Smooth muscle cell (in vitro differentiated cells): Measurements from ENCODE around the gene SERPINA6. TPM values are rescaled to one million over a fixed set of nuclear protein-coding genes. Genes with fewer than 3 reads are reported as not detected.
"Not testable (repeated sequence)": the region's sequence is repeated elsewhere in the genome, so short reads cannot be mapped to it uniquely, and the experiment has no call there.

Experiments used
- DNase-seq: peaks from one replicate; lab custom pipeline; 2025; ENCODE audit not compliant: unreplicated experiment; lab: John Stamatoyannopoulos, UW
- H2AFZ ChIP-seq: fragments of 200-600 bp; sonication (generic); 2 replicates; pipeline ENCODE4 v1.6.0; 2016; ENCODE audit warnings: antibody characterized with exemption, low read depth, mild to moderate bottlenecking
- H3F3A ChIP-seq: fragments of 200-600 bp; sonication (generic); 2 replicates; pipeline ENCODE4 v1.6.0; 2017; ENCODE audit warnings: antibody characterized with exemption, low read depth
- H3K27ac ChIP-seq: fragments of 200-600 bp; sonication (generic); 2 replicates; pipeline ENCODE4 v1.5.1; 2016; ENCODE audit warnings: low read depth, mild to moderate bottlenecking
- H3K27me3 ChIP-seq: fragments of 200-600 bp; sonication (generic); 2 replicates; pipeline ENCODE4 v1.6.1; 2016; ENCODE audit warnings: low read depth, mild to moderate bottlenecking
- H3K36me3 ChIP-seq: fragments of 200-600 bp; sonication (generic); 2 replicates; pipeline ENCODE4 v1.5.1; 2016; ENCODE audit warnings: low read depth
- H3K4me1 ChIP-seq: fragments of 200-600 bp; sonication (generic); 2 replicates; pipeline ENCODE4 v1.5.1; 2016; ENCODE audit warnings: low read depth
- H3K4me2 ChIP-seq: fragments of 200-600 bp; sonication (generic); 2 replicates; pipeline ENCODE4 v1.6.0; 2016; ENCODE audit warnings: mild to moderate bottlenecking
- H3K4me3 ChIP-seq: fragments of 200-600 bp; sonication (generic); 2 replicates; pipeline ENCODE4 v1.5.1; 2016; ENCODE audit warnings: mild to moderate bottlenecking
- H3K79me2 ChIP-seq: fragments of 200-600 bp; sonication (generic); 2 replicates; pipeline ENCODE4 v1.6.0; 2016; ENCODE audit warnings: low read depth, mild to moderate bottlenecking
- H3K9ac ChIP-seq: fragments of 200-600 bp; sonication (generic); 2 replicates; pipeline ENCODE4 v1.6.0; 2016; ENCODE audit warnings: low read depth
- H3K9me3 ChIP-seq: fragments of 200-600 bp; sonication (generic); replicated peaks from 2 replicates; pipeline ENCODE4 v1.5.1; 2016; ENCODE audit warnings: low read depth
- H4K20me1 ChIP-seq: fragments of 200-600 bp; sonication (generic); 2 replicates; pipeline ENCODE4 v1.6.0; 2016; ENCODE audit warnings: low read depth
- CTCF ChIP-seq: fragments of 200-600 bp; sonication (generic); IDR thresholded peaks from 2 replicates; pipeline ENCODE4 v1.5.1; 2017; ENCODE audit warnings: borderline replicate concordance, mild to moderate bottlenecking, antibody characterized with exemption; ENCODE audit not compliant: insufficient read depth, poor library complexity, severe bottlenecking
- WGBS: methylation state at CpG from one replicate; pipeline ENCODE4 v1.1.7; 2016; ENCODE audit warnings: low lambda C conversion rate; 5-methylcytosine and 5-hydroxymethylcytosine counted together
- polyA plus RNA-seq: library from polyadenylated mRNA; unstranded; fragments of >200 nt; fragmentation: Nextera tagmentation; extraction: Ambion mirVana; gene quantifications from 2 replicates; pipeline ENCODE4 v1.2.1, GENCODE V29; 2016
- total RNA-seq: library from RNA; depleted of rRNA; stranded (reverse); fragments of >200 nt; gene quantifications from 2 replicates; pipeline ENCODE4 v1.2.3, GENCODE V29; 2014

The SERPINA6 gene
- total and polyA plus RNA-seq, 2 experiments from 2014 or later, result not detected

GRCh38 chr14:94346841-94347240 lies 23.7 kb upstream of the SERPINA6 start:
- H3K4me2 ChIP-seq, result no peak overlapping the region
- no peak for DNase-seq
- H3K4me3 ChIP-seq, result no peak overlapping the region
- H3K79me2 ChIP-seq, result no peaks in the 10 kb centered on the region
- no peaks in the 10 kb centered on the region for H3F3A ChIP-seq
- no peaks in the 10 kb centered on the region for H3K36me3 ChIP-seq
- no peaks in the 10 kb centered on the region for H4K20me1 ChIP-seq
- no peaks in the 10 kb centered on the region for H3K27me3 ChIP-seq
- no peaks in the 10 kb centered on the region for H3K9me3 ChIP-seq
- no peak for TF ChIP-seq CTCF
- peak overlapping the region; percentile 6 for H3K9ac ChIP-seq
- H3K4me1 ChIP-seq, result no peaks in the 10 kb centered on the region
- H2AFZ ChIP-seq, result no peak overlapping the region
- H3K27ac ChIP-seq, result peak overlapping the region; percentile 45
- WGBS, result 98% methylated on average over 5 of the region's 5 CpGs

GRCh38 chr14:94346065-94346786 lies 23.1 kb upstream of the SERPINA6 start:
- not testable (repeated sequence) for H3K4me2 ChIP-seq, H4K20me1 ChIP-seq, H3K9me3 ChIP-seq, H3K4me3 ChIP-seq, H3K79me2 ChIP-seq, H3K4me1 ChIP-seq, H3K36me3 ChIP-seq, DNase-seq, H3F3A ChIP-seq, H3K27me3 ChIP-seq, H2AFZ ChIP-seq
- peak overlapping the region; percentile 6 for H3K9ac ChIP-seq
- peak overlapping the region; percentile 45 for H3K27ac ChIP-seq
- 80% methylated on average over 24 of the region's 24 CpGs for WGBS

GRCh38 chr14:94345344-94346064 lies 22.4 kb upstream of the SERPINA6 start:
- DNase-seq, result no peak
- H3K36me3 ChIP-seq, result no peaks in the 10 kb centered on the region
- H4K20me1 ChIP-seq, result no peaks in the 10 kb centered on the region
- no peak overlapping the region for H3K4me3 ChIP-seq
- 78% methylated on average over 12 of the region's 12 CpGs for WGBS
- H2AFZ ChIP-seq, result no peak overlapping the region
- H3K9me3 ChIP-seq, result no peaks in the 10 kb centered on the region
- no peaks in the 10 kb centered on the region for H3K27me3 ChIP-seq
- H3K79me2 ChIP-seq, result no peaks in the 10 kb centered on the region
- no peaks in the 10 kb centered on the region for H3F3A ChIP-seq
- no peaks in the 10 kb centered on the region for H3K4me1 ChIP-seq
- no peak for TF ChIP-seq CTCF
- H3K27ac ChIP-seq, result peak overlapping the region; percentile 65
- no peak overlapping the region for H3K4me2 ChIP-seq
- peak overlapping the region; percentile 38 for H3K9ac ChIP-seq

GRCh38 chr14:94344389-94344788 lies 21.3 kb upstream of the SERPINA6 start:
- Histone ChIP-seq H3K4me1 (no peaks in the 10 kb centered on the region), H3K4me3 (no peak overlapping the region), H3K27me3 (no peaks in the 10 kb centered on the region), H3K9ac (no peak overlapping the region), H2AFZ (no peak overlapping the region), H3K9me3 (no peaks in the 10 kb centered on the region), H3K27ac (no peak overlapping the region), H4K20me1 (no peaks in the 10 kb centered on the region), H3F3A (no peaks in the 10 kb centered on the region), H3K4me2 (no peak overlapping the region), H3K36me3 (no peaks in the 10 kb centered on the region), H3K79me2 (no peaks in the 10 kb centered on the region)
- TF ChIP-seq CTCF, result no peak
- no peak for DNase-seq
- 93% methylated on average over 3 of the region's 3 CpGs for WGBS
